KMS-11 (cell line): Measurements from ENCODE around the gene DIAPH3.

Experiments
- H2AFZ ChIP-seq: fragments of 200-600 bp; sonication (generic); 2 replicates; pipeline ENCODE4 v1.6.1; 2016; ENCODE audit warnings: antibody characterized with exemption, mixed run types, low read depth
- H3K27ac ChIP-seq: fragments of 200-600 bp; sonication (generic); 2 replicates; pipeline ENCODE4 v1.6.1; 2016; ENCODE audit warnings: mild to moderate bottlenecking, mixed run types
- H3K27me3 ChIP-seq: fragments of 200-600 bp; sonication (generic); 2 replicates; pipeline ENCODE4 v1.6.1; 2017; ENCODE audit warnings: mild to moderate bottlenecking, low read depth, mixed run types, moderate library complexity; ENCODE audit not compliant: insufficient read depth
- H3K36me3 ChIP-seq: fragments of 200-600 bp; sonication (generic); 2 replicates; pipeline ENCODE4 v1.6.1; 2017; ENCODE audit warnings: mild to moderate bottlenecking, mixed run types; ENCODE audit not compliant: insufficient read depth
- H3K4me1 ChIP-seq: fragments of 200-600 bp; sonication (generic); 2 replicates; pipeline ENCODE4 v1.6.1; 2016; ENCODE audit warnings: mild to moderate bottlenecking, low read depth, mixed run types; ENCODE audit not compliant: poor library complexity, severe bottlenecking
- H3K4me2 ChIP-seq: fragments of 200-600 bp; sonication (generic); 2 replicates; pipeline ENCODE4 v1.7.0; 2016; ENCODE audit warnings: mild to moderate bottlenecking, mixed run types
- H3K4me3 ChIP-seq: fragments of 200-600 bp; sonication (generic); IDR thresholded peaks from 2 replicates; pipeline ENCODE4 v1.6.1; 2017; ENCODE audit warnings: low read depth, low read length, mixed read lengths; ENCODE audit not compliant: insufficient read depth
- H3K79me2 ChIP-seq: fragments of 200-600 bp; sonication (generic); 2 replicates; pipeline ENCODE4 v1.6.1; 2016; ENCODE audit warnings: low read depth, mixed run types; ENCODE audit not compliant: insufficient read depth
- H3K9ac ChIP-seq: fragments of 200-600 bp; sonication (generic); 2 replicates; pipeline ENCODE4 v1.6.1; 2016; ENCODE audit warnings: mild to moderate bottlenecking, mixed run types
- H4K20me1 ChIP-seq: fragments of 200-600 bp; sonication (generic); 2 replicates; pipeline ENCODE4 v1.6.1; 2016; ENCODE audit warnings: mild to moderate bottlenecking, mixed run types; ENCODE audit not compliant: insufficient read depth
- TF ChIP-seq, protein P1 (sequence below): fragments of 200-600 bp; sonication (generic); conservative IDR thresholded peaks from 2 replicates; pipeline ENCODE4 v1.6.1; 2017; ENCODE audit warnings: low read depth, mild to moderate bottlenecking, antibody characterized with exemption, low read length, moderate library complexity, mixed read lengths

Gene DIAPH3

GRCh38 chr13:59865398-59865797 lies 298.3 kb downstream of the DIAPH3 start:
- no peak overlapping the region for H3K27ac ChIP-seq
- TF ChIP-seq, protein P1, sequence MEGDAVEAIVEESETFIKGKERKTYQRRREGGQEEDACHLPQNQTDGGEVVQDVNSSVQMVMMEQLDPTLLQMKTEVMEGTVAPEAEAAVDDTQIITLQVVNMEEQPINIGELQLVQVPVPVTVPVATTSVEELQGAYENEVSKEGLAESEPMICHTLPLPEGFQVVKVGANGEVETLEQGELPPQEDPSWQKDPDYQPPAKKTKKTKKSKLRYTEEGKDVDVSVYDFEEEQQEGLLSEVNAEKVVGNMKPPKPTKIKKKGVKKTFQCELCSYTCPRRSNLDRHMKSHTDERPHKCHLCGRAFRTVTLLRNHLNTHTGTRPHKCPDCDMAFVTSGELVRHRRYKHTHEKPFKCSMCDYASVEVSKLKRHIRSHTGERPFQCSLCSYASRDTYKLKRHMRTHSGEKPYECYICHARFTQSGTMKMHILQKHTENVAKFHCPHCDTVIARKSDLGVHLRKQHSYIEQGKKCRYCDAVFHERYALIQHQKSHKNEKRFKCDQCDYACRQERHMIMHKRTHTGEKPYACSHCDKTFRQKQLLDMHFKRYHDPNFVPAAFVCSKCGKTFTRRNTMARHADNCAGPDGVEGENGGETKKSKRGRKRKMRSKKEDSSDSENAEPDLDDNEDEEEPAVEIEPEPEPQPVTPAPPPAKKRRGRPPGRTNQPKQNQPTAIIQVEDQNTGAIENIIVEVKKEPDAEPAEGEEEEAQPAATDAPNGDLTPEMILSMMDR = no peak
- no peaks in the 10 kb centered on the region for H3K79me2 ChIP-seq
- no peaks in the 10 kb centered on the region for H4K20me1 ChIP-seq
- no peaks in the 10 kb centered on the region for H3K27me3 ChIP-seq
- H3K4me2 ChIP-seq = no peak overlapping the region
- no peak overlapping the region for H3K4me3 ChIP-seq
- no peaks in the 10 kb centered on the region for H3K36me3 ChIP-seq
- no peak overlapping the region for H2AFZ ChIP-seq
- no peak overlapping the region for H3K9ac ChIP-seq
- no peaks in the 10 kb centered on the region for H3K4me1 ChIP-seq

DNA sequence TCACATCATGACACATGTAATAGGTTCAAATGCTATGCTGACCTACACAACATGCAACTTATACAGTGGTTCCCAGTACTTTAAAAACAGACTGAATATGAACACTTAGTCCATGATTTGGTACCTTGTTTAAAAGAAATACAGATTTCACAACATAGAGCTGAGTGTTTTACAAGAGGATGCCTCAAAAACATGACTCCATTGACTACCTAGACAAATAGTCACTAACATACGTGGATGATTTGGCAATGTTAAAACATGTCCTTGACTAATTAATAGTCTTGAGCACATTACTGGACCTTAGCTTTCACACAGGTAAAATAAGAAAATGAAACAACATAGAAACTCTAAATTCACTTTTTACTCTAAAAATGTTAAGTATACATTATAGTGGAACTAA lies 300.1 kb downstream of the DIAPH3 start:
- TF ChIP-seq, protein P1 = no peak
- H3K27me3 ChIP-seq = no peaks in the 10 kb centered on the region
- no peaks in the 10 kb centered on the region for H3K4me1 ChIP-seq
- no peak overlapping the region for H3K4me3 ChIP-seq
- no peaks in the 10 kb centered on the region for H3K36me3 ChIP-seq
- no peaks in the 10 kb centered on the region for H3K79me2 ChIP-seq
- no peak overlapping the region for H3K4me2 ChIP-seq
- no peak overlapping the region for H3K27ac ChIP-seq
- H3K9ac ChIP-seq = no peak overlapping the region
- no peaks in the 10 kb centered on the region for H4K20me1 ChIP-seq
- no peak overlapping the region for H2AFZ ChIP-seq

- no peak overlapping the region for H3K4me3 ChIP-seq
- H3K27ac ChIP-seq = no peak overlapping the region
- TF ChIP-seq, protein P1 = no peak
- no peaks in the 10 kb centered on the region for H3K36me3 ChIP-seq
- no peak overlapping the region for H2AFZ ChIP-seq
- no peaks in the 10 kb centered on the region for H3K27me3 ChIP-seq
- H4K20me1 ChIP-seq = no peaks in the 10 kb centered on the region
- H3K4me1 ChIP-seq = no peaks in the 10 kb centered on the region
- H3K79me2 ChIP-seq = no peaks in the 10 kb centered on the region
- no peak overlapping the region for H3K4me2 ChIP-seq
- H3K9ac ChIP-seq = no peak overlapping the region
Measured at GRCh38 chr13:59861676-59862075, 302.1 kb downstream of the DIAPH3 start.

GRCh38 chr13:59856281-59856810 lies 307.4 kb downstream of the DIAPH3 start:
- Histone ChIP-seq H3K27ac (no peak overlapping the region), H3K36me3 (no peaks in the 10 kb centered on the region), H3K27me3 (no peaks in the 10 kb centered on the region), H3K79me2 (no peaks in the 10 kb centered on the region), H4K20me1 (no peaks in the 10 kb centered on the region), H2AFZ (no peak overlapping the region), H3K4me1 (no peaks in the 10 kb centered on the region), H3K4me3 (no peak overlapping the region), H3K9ac (no peak overlapping the region), H3K4me2 (no peak overlapping the region)
- TF ChIP-seq, protein P1 = no peak
